COLO668 (cell line): ENCODE data around the gene FAM81A.
"Not testable (repeated sequence)": the region's sequence is repeated elsewhere in the genome, so short reads cannot be mapped to it uniquely, and the experiment has no call there.

Experiments used
- DNase-seq: peaks from one replicate; lab custom pipeline; 2025; ENCODE audit not compliant: unreplicated experiment; lab: John Stamatoyannopoulos, UW

Gene FAM81A

DNA sequence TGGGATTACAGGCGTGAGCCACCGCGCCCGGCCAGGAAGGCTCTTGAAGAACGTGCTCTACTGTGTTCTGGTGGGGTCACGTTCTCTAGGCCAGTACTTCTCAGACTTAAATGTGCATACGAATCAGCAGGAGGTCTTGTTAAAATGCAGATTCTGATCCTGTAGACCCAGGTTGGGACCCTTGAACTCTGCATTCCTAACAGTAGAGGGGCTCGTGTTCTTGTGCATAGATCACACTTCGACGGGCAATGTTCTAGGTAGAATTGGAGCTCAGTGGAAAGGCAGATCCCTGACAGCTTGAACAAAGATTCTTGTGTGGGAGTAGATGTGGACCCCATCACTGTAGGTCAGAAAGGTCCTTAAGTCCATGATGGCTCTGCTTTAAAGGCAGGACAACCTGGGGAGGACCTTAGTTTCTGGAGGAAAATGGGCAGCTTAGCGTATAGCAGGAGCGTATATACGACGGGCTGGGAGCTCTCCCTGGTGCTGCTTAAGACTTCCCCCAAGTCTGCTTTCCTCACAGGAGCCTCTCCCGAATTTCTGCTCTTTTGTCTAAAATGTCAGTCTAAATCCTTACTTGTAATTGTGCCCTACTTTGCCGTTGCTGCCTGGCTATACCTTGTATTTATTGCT is 16.9 kb upstream of the FAM81A start:
- DNase-seq: no peak

DNA sequence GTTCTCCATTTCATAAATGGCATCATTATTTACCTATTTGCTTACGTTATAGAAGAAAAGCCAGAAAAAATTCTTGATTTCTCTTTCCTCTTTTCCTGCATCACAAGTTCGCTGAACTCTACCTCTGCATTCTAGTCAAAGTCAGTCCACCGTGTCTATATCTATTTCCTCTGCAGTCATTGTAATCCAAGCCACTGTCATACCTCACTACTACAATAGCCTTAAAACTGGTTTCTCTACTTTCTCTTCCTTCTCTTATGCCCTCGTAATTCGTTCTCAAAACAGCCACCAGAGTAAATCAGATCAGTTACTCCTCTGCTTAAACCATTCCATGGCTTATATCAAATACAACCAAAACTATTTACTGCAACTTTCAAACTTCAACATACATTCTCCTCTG is 13.4 kb upstream of the FAM81A start:
- DNase-seq: no peak

DNA sequence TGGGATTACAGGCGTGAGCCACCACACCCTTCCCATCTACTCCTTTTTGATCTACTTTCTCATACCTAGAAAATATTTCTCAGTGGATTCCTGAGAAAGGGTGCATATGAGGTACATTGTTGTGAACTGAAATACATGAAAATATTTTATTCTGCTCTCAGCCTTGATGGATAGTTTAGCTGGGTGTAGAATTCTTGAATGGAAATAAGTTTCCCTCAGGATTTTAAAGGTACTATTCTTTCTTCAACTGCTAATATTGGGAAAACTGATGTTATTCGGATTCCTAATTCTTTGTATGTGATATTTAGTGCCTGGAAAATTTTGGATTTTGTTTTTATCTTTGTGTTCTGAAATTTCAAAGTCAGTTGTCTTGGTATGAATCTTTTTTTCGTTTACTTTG is 9.1 kb upstream of the FAM81A start:
- not testable (repeated sequence) for DNase-seq

DNA sequence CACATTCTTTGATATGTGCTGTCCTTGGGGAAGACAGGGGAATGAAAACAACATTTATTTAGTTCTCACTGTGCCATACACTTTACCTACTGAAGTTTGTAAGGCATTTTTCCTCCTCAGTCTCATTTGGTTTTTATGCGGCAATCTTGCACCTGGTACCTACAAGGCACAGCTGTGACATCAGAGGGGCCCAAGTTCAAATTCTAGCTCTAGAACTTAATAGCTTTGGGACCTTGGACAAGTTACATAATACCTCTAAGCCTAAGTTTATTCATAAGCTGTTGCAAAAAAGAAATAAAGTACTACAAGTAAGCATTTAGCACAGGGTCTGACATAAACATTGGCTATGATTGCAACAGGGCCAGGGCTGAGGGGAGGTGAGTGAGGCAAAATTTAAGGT is 5.6 kb upstream of the FAM81A start:
- no peak for DNase-seq

DNA sequence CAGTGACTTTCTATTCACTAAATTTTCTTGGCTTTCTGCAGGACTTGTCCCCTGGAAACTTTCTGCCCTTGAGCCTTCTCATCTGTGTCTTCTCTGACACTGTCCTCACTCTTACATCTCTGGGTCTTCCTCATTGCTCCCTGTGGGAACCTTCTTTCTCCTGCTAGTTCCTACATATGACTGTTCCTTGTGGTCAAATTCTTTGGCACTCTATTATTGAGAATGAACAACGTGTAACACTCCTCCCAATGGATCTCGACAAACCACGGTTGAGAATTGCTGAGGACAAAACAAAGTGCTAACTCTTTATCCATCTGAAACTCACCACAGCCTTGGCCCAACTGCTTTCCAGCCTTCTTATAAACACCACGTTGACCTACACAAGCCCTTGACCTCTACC is 3.5 kb upstream of the FAM81A start:
- no peak for DNase-seq

DNA sequence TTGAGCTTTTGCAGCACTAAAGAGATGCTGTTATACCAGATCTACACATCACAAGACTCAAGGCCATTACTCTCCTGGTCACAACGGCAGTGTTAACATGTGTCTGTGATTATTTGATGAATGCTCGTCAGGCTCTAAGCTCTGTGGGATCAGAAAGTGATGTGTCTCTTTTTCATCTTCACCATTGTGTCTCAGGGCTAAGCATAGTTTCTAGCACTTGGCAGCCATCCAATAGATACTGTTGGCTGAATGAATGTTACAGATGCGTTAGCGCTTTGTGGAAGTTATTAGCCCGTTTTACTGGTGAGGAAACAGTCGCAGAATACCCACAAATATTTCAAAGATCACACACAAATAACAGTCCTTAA is 1.2 kb upstream of the FAM81A start:
- peak; percentile 42 for DNase-seq

DNA sequence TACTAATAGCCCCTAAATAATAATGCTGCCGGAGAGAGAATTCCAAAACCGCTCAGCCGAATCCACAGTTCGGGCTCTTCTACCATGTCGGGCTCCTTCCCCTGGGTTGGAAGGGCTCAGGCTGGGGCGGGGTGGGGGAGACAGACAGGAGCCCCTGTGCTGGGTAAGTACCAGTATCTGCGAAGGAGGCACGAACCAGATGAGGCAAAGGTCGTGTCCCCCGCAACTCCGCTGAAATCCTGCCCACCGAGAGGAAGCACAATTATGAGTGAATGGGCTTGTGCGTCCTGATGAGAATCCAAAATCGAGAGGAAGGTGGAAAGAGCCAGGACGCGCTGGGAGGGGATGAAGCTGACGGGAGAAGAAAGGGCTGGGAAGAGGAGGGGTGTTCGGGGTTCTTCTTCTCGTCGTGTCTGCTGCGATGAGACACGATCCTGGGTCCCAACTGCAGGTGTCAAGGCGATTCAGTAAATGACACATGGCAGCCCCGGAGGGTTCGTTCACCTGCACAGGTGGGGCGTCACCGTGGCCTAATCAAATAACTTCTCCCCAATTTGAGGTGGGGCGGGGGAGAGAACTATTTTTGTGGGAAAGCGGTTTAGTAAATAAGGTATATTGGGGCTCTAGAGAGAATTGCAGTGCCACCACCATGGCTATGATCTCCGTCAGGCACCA is 707 bp upstream of the FAM81A start:
- DNase-seq: peak; percentile 34

DNA sequence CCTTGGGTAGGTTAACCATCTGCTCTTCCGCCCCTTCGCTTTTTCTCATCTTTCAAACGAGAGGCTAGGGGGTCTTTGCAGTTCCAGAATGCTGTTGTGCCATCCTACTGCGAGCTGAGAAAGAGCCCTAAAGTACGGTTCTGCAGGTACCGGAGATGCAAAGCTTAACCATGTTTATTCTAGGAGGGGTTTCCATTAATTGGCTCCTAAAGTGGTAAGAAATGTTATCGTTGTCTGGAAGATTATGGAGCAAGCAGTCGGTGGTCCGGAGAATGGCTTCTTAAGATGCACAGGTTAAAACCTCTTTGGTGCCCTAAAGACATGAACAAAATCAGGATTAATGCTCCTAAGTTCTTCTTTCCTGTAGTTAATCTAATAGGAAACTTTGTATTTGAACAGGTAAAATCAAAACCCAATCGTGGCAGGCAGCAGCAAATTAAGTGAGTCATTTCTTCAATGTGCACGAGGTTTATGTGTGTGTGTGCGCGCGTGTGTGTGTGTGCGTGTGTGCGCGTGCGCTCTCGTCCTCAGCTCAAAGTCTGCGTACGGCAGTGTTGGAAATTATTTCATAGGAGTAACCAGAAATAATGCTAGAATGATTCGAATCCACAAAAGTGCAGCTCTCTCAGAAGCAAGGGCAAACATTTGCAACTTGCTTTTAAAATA is 772 bp downstream of the FAM81A start:
- no peak for DNase-seq

DNA sequence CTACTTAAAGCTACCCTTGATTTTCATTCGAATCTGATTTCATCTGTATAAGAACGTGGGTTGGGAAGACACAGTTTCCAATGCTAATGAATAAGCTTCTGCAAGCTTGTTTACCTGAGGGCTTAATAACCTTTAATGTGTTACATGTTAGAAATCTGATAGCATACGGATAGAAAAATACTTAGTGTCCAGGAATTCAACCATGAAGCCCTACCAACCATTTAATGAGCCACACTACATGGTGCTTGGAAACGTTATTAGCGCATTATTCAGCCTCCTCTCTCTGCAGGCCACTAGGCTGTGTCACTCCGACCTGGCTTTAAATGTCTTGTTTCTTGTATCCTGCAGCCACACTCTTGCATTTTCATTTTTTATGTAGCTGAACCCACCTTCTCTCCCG is 1.6 kb downstream of the FAM81A start:
- DNase-seq: no peak

DNA sequence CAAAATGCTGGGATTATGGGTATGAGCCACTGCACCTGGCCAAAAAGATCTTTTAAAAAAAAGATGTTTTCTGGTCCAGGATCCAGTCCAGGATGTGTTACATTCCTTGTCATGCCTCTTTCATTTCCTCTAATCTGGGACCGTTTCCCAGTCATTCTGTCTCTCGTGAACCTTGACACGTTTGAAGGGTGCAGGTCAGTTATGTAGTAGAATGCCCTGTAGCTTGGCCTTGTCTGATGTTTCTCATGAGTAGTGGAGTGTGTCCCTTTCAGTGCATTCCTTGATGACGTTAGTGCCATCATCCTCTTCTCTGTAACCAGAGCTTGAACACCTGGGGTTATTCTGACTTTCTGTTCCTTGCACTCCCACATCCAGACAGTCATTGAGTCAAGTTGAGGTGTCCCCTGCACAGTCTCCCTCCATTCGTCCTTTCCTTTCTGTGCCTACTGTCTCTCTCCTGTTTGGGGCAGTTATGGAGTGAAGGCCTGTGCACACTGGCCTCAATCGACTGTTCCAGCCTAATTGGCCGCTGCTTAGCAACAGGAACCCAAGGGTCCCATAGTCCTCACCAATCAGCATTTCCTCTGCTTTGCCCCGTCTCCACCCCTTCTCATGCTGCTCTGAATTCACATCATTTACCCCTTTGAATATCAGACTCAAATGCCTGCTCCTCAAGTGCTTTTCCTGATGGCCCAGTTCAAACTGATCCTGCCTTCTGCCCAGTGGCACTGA is 5.5 kb downstream of the FAM81A start:
- DNase-seq: no peak

DNA sequence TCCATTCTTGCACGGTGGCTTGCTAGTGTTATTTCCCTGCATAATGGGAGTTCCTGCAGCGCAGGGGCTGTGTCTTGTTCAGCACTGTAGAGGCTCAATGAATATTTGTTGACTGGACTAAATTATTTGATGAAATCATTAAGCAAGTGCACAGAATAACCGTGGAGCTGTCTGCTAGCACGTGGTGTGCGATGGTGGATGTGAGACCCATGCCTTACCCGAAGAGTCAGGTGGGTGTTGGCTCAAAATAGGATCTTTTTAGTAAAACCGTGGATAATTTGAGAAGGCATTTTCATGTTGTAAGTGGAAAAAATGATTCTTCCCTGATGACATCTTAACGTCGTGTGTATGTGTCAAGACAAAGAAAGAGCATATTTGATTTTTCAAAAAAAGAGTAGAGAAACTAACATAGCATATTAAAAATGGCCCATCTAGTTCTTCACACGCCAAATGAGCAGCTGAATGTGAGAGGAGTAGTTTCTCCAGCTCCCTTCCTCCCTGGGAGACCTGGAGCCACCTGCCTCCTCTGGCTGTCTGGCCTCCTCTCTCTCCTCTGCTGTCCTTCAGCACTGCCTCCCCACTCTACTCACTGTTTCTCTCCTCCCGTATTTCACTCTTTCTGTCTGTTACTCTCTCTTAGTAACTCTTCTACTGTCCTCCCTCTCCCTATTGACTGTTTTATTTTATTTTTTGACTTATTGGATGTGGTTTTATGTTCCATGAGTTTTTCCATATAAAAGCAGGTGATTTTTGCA is 6.3 kb downstream of the FAM81A start:
- DNase-seq: no peak

DNA sequence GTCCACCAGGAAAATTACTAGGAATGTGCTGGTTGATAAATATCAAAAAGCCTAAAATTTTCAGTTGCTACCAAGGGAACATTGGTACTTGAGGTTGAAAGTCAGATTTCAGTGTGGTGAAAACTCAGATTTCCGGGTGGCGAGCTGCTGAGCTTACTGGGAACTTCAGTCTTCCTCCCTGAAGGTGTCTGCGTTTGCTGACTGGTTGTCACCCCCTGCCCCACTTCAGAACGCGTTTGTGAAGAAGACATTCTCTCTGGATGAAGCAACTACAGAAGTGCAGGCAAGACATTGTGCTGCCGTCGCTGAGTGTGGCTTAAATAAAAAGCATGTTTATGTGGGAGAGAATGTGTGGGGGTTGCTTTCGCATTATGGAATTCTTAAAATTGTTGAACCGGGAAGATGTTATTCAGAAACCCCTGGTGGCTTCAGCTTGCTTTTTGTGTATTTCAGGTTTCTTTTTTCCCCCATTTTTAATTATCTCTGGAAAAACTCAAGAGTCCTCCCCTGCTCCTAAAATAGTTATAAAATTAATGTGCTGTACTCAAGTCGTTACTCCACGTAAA is 7.1 kb downstream of the FAM81A start:
- DNase-seq: no peak

DNA sequence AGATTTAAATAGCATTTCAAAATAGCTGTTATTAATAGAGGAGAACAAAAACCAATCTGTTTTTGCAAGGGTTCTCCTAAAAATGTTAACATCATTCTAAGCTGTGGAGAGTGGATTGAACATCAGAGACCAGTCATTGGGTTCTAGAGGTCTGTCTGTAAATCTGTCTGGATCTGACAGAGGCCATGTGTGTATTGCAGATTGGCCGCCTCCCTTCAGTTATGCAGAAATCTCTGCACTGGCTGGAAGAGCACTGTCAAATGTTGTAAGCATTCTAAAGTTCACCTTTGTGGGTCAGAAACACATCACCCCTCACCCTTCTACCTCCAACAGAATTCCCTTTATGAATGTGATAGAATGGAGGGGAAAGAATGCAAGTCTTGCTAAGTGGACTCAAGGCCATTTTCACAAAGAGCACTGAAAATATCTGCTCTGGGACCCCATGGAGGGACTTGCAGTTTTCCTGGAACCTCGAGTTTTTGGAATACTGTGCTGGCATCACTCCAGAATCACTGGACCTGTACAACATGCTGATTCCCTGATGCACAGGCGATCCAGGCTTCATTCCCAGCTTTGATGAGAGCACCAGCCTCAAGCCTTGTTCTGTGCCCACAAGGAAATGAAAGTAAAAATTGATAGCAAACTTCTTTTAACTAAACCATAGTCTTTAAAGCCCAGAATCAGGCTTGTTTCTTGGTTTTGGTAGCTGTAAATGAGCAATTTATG is 8.4 kb downstream of the FAM81A start:
- no peak for DNase-seq

DNA sequence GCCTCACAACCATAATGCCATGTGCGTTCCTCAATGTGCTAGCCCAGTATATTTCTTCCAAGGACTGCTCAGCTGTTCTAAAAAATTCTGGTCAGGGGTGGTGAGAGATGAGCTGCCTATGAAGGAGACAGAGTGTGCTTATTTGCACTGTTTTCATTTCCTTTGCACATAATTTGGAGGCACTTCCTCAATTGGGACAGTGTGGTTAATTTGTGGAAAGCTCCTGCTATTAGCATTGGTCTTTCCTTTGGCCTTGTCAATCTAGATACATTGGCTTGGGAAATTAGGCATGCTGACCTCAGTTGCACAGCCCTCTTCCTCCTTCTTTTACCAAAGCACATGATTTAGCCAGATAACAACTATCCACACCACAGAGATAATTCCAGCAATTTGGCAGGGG is 9.4 kb downstream of the FAM81A start:
- DNase-seq: no peak

DNA sequence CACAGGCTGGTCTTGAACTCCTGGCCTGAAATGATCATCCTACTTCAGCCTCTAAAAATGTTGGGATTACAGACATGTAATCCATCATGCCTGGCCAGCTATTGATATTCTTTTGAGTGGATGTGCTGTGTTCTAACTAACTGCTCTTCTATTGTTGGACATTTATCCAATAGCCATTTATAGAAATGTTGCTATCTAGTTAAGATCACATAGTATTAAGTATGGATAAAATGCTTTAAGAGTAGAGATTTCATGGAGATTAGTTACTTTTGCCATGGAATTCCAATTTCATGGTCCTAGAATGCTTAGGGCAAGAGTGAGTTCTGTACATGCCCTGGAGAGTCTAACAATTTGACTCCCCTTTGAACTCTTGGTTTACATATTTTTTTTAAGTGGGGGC is 10.9 kb downstream of the FAM81A start:
- no peak for DNase-seq

DNA sequence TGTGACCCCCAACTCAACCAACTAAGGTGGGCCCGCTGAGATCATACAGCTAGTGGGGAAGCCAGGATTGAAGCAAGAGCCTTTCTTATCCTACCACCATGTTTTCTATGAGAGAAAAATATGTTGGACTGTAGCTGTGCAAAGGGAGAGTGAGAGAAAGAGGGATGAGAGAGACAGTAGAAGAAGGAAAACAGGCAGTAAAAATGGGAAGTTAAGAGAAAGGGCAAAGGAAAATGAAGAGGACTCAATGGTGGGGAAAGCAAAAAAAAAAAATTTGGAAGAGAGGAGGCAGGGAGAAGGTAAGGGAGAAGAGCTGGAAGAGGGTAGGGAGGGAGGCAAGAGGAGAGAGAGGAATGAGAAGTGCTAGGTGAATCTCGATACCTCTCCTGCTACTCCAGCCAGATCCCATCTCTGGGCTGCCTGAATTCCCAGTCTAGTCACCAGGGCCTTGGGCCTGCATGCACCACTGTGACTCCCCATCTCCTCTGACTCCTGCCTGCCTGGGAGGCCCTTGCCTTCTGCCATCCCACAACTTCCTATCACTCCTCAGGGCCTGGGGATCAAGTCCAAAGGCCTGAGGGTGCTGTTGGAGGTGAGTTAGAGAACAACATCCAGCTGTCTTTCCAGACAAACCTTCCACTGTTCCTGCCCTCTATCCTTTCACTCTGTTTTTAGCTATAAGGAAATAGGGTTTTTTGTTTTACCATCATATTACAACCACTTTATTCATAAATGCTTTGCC is 15.7 kb downstream of the FAM81A start:
- no peak for DNase-seq

DNA sequence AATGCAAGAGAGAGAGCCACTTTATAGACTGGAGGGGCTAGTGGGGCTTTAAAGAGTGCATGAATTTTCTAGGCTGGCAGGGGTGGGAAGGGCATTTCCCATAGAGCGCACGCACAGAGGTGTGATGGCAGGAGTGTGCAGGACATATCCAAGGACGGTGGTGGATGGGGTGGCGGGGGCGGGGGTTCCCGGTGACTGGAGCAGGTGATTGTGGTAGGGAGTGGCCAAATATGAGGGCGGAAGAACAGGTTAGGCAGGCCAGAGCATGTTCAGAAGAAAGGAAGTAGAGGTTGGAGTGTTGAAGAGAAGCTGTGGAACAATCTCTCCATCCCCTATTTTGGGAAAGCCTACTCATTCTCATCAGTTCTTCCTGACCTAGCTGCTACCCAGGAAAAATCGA is 18.1 kb downstream of the FAM81A start:
- peak; percentile 65 for DNase-seq

DNA sequence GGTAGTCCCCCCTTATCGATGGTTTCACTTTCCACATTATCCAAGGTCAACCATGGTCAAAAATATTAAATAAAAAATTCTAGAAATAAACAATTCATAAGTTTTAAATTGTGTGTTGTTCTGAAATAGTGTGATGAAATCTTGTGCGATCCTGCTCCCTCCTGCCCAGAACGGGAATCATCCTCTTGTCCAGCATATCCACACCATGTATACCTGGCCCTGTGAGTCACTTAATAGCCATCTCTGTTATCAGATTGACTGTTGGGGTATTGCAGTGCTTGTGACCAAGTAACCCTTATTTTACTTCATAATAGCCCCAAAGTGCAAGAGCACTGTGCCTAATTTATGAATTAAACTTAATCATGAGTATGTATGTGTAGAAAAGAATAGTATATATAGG is 19.1 kb downstream of the FAM81A start:
- DNase-seq: no peak

DNA sequence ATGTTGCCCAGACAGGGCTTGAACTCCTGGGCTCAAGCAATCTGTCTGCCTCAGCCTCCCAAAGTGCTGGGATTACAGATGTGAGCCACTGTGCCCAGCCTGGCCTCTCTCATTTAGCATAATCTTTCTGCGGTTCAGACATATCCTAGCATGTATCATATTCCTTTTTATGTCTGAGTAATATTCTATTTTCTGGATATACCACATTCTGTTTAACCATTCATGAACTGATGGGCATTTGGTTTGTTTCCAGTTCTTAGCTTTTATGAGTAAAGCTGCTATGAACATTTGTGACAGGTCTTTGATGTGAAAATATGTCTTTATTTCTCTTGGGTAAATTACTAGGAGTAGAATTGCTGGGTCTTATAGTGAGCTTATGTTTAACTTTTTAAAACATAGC is 23.5 kb downstream of the FAM81A start:
- DNase-seq: no peak

DNA sequence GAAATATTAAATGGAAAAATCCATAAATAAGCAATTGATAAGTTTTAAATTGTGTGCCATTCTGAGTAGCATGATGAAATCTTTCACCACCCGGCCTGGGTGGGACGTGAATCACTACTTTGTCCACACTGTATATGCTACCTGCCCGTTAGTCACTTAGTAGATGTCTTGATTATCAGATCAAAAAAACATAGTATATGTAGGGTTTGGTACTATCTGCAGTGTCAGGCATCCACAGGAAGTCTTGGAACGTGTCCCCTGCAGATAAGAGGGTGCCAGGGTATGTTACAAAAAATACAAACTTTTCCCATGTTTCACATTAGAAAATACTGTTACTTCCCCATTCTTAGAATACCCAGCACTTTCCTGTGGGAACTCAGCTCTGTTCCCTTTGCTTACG is 35.2 kb downstream of the FAM81A start:
- DNase-seq: no peak
